ENCODE measurements around the gene RAPGEF4. TPM values are rescaled to one million over a fixed set of nuclear protein-coding genes. Genes with fewer than 3 reads are reported as not detected.
"Not testable (repeated sequence)": the region's sequence is repeated elsewhere in the genome, so short reads cannot be mapped to it uniquely, and the experiment has no call there.

RAPGEF4 gene
- total RNA-seq, 1 experiment from 2014 or later: 10.8 TPM

GRCh38 chr2:172725746-172726145 is 9.9 kb upstream of the RAPGEF4 start:
- DNase-seq (ENCODE audit: extremely low read depth, low read depth): no peak

GRCh38 chr2:172726172-172726735 is 9.4 kb upstream of the RAPGEF4 start:
- no peak for DNase-seq (ENCODE audit: extremely low read depth, low read depth)

- DNase-seq (ENCODE audit: extremely low read depth, low read depth): no peak
Measured at GRCh38 chr2:172730411-172730810, 5.2 kb upstream of the RAPGEF4 start.

- DNase-seq (ENCODE audit: extremely low read depth, low read depth): no peak
Measured at GRCh38 chr2:172734711-172735581, 699 bp upstream of the RAPGEF4 start.

GRCh38 chr2:172736424-172737174 is 954 bp downstream of the RAPGEF4 start:
- DNase-seq (ENCODE audit: extremely low read depth, low read depth): no peak

- DNase-seq (ENCODE audit: extremely low read depth, low read depth): no peak
Measured at GRCh38 chr2:172739661-172740266, 4.1 kb downstream of the RAPGEF4 start.

GRCh38 chr2:172740856-172741255 is 5.2 kb downstream of the RAPGEF4 start:
- DNase-seq (ENCODE audit: extremely low read depth, low read depth): no peak

- DNase-seq (ENCODE audit: extremely low read depth, low read depth): no peak
Measured at GRCh38 chr2:172742931-172743540, 7.4 kb downstream of the RAPGEF4 start.

GRCh38 chr2:172743898-172744297 is 8.3 kb downstream of the RAPGEF4 start:
- no peak for DNase-seq (ENCODE audit: extremely low read depth, low read depth)

- no peak for DNase-seq (ENCODE audit: extremely low read depth, low read depth)
Measured at GRCh38 chr2:172745636-172746035, 10.0 kb downstream of the RAPGEF4 start.

- DNase-seq (ENCODE audit: extremely low read depth, low read depth): not testable (repeated sequence)
Measured at GRCh38 chr2:172748543-172748942, 12.9 kb downstream of the RAPGEF4 start.

GRCh38 chr2:172749388-172749787 is 13.7 kb downstream of the RAPGEF4 start:
- DNase-seq (ENCODE audit: extremely low read depth, low read depth): no peak

GRCh38 chr2:172751564-172751963 is 15.9 kb downstream of the RAPGEF4 start:
- DNase-seq (ENCODE audit: extremely low read depth, low read depth): no peak

GRCh38 chr2:172753610-172754009 is 18.0 kb downstream of the RAPGEF4 start:
- DNase-seq (ENCODE audit: extremely low read depth, low read depth): peak; percentile 26

- DNase-seq (ENCODE audit: extremely low read depth, low read depth): no peak
Measured at GRCh38 chr2:172759441-172759840, 23.8 kb downstream of the RAPGEF4 start.

- no peak for DNase-seq (ENCODE audit: extremely low read depth, low read depth)
Measured at GRCh38 chr2:172761306-172761705, 25.7 kb downstream of the RAPGEF4 start.

GRCh38 chr2:172762574-172762973 is 26.9 kb downstream of the RAPGEF4 start:
- DNase-seq (ENCODE audit: extremely low read depth, low read depth): no peak

- no peak for DNase-seq (ENCODE audit: extremely low read depth, low read depth)
Measured at GRCh38 chr2:172763079-172763478, 27.4 kb downstream of the RAPGEF4 start.

GRCh38 chr2:172765662-172766061 is 30.0 kb downstream of the RAPGEF4 start:
- DNase-seq (ENCODE audit: extremely low read depth, low read depth): no peak

- DNase-seq (ENCODE audit: extremely low read depth, low read depth): no peak
Measured at GRCh38 chr2:172768401-172768800, 32.8 kb downstream of the RAPGEF4 start.

- no peak for DNase-seq (ENCODE audit: extremely low read depth, low read depth)
Measured at GRCh38 chr2:172769879-172770278, 34.2 kb downstream of the RAPGEF4 start.

Data from NCI-H460 (cell line).